HCEC 1CT (cell line): Measurements from ENCODE around the gene IGSF21.

Experiments used
- DNase-seq: peaks from one replicate; pipeline ENCODE4 v3.0.0-alpha.2; 2017

The IGSF21 gene

GRCh38 chr1:18278946-18279345, 171.3 kb downstream of the IGSF21 start:
- DNase-seq: no peak

- DNase-seq: no peak
Measured at GRCh38 chr1:18279351-18280074, 171.9 kb downstream of the IGSF21 start.

GRCh38 chr1:18280956-18281355, 173.4 kb downstream of the IGSF21 start:
- DNase-seq: no peak

GRCh38 chr1:18282851-18283600, 175.4 kb downstream of the IGSF21 start:
- DNase-seq: no peak

- DNase-seq: no peak
Measured at GRCh38 chr1:18283601-18284385, 176.2 kb downstream of the IGSF21 start.

- no peak for DNase-seq
Measured at GRCh38 chr1:18284805-18285537, 177.4 kb downstream of the IGSF21 start.

GRCh38 chr1:18285538-18285924, 177.9 kb downstream of the IGSF21 start:
- DNase-seq: no peak

GRCh38 chr1:18288722-18289121, 181.1 kb downstream of the IGSF21 start:
- no peak for DNase-seq

- no peak for DNase-seq
Measured at GRCh38 chr1:18289597-18289996, 182.0 kb downstream of the IGSF21 start.

GRCh38 chr1:18290740-18291412, 183.3 kb downstream of the IGSF21 start:
- DNase-seq: no peak

- DNase-seq: no peak
Measured at GRCh38 chr1:18292531-18292930, 184.9 kb downstream of the IGSF21 start.

GRCh38 chr1:18293291-18293690, 185.7 kb downstream of the IGSF21 start:
- no peak for DNase-seq

GRCh38 chr1:18294437-18295176, 187.0 kb downstream of the IGSF21 start:
- DNase-seq: no peak

- no peak for DNase-seq
Measured at GRCh38 chr1:18297896-18298648, 190.5 kb downstream of the IGSF21 start.

- DNase-seq: no peak
Measured at GRCh38 chr1:18299441-18300338, 192.1 kb downstream of the IGSF21 start.

- DNase-seq: no peak
Measured at GRCh38 chr1:18300376-18300775, 192.8 kb downstream of the IGSF21 start.

GRCh38 chr1:18302788-18303413, 195.3 kb downstream of the IGSF21 start:
- no peak for DNase-seq

GRCh38 chr1:18304151-18304869, 196.7 kb downstream of the IGSF21 start:
- no peak for DNase-seq
